NCI-H2081 treated with DMSO at 0.1 percent for 48 hours (cell line): ENCODE data around the gene SEPHS1.
"Not testable (repeated sequence)": the region's sequence is repeated elsewhere in the genome, so short reads cannot be mapped to it uniquely, and the experiment has no call there.

ENCODE experiments used
- DNase-seq: peaks from one replicate; lab custom pipeline; 2025; lab: John Stamatoyannopoulos, UW

Gene SEPHS1

GRCh38 chr10:13282348-13282747 lies 65.7 kb downstream of the SEPHS1 start:
- not testable (repeated sequence) for DNase-seq

DNA sequence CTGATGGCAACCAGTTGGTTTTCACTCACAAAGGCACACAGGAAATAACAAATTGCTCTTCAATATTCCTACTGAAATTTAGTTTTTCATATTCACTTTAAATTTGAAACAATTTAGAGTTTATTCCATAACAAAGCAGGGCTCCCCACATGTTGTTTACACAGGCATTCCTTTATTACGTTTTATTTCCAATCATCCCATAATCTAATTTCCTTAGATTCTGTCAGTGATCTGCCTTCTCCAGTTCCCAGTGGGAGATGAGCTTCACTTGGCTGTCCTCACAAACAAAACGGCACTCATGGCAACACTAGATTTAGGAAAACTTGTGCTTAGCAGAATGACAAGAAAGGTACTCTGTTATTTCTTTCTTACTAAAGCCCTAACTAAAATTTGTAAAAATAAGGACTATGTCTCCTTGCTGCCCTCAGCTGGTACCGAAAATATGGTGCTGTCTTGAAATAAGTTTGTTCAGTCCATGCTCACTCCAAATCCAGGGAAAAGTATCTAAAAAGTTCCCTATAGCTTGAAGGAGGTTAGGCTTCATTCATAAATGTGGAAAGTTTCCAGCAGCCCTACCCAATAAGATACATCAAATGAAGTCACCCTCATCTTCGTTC lies 71.2 kb downstream of the SEPHS1 start:
- DNase-seq: no peak

- not testable (repeated sequence) for DNase-seq
These were observed 71.9 kb downstream of the SEPHS1 start for GRCh38 chr10:13276146-13276545.

- no peak for DNase-seq
These were observed 75.9 kb downstream of the SEPHS1 start for GRCh38 chr10:13272164-13272571.

- DNase-seq: no peak
These were observed 76.4 kb downstream of the SEPHS1 start for GRCh38 chr10:13271552-13272163.

DNA sequence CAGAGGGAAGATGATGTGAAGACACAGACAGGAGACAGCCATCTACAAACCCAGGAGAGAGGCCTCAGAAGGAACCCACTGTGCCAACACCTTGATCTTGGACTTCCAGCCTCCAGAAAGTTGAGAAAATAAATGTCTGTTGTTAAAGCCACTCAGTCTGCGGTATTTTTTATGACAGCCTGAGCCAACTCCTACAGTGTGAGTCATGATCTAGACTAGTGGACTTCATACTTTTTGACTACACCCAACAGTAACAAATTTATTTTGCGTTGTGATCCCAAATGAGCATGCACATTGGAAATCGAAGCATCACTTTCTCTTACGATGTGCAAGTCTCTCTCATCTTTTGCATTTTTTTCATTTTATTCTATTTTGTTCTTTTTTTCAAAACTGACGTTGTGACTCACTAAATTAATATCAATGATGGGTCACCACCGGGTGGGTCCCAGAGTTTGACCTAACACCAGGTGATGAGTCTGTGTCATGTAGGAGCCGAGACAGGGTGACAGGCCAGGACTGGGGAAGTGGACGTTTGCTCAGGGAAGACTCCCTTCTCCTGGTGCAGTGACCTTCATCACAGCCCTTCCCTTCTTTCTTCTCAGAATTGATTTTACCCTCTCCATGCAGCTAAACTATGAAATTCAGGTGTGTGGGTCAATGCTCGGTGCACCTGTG lies 77.1 kb downstream of the SEPHS1 start:
- no peak for DNase-seq

GRCh38 chr10:13268841-13269240 lies 79.3 kb downstream of the SEPHS1 start:
- no peak for DNase-seq

DNA sequence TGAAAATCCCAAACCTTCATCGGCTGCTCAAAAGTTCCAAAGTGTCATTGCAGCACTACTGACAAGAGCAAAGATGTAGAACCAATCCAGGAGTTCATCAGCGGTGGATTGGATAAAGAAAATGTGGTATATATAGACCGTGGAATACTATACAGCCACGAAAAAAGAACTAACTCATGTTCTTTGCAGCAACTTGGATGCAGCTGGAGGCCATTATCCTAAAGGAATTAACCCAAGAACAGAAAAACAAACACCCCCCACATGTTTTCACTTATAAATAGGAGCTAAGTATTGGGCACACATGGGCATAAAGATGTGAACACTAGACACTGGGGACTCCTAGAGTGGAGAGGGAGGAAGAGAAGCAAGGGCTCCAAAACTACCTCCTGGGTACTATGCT lies 79.8 kb downstream of the SEPHS1 start:
- DNase-seq: no peak
